ENCODE data around the gene DCDC1.
"Not testable (repeated sequence)": the region's sequence is repeated elsewhere in the genome, so short reads cannot be mapped to it uniquely, and the experiment has no call there.

Gene DCDC1

DNA sequence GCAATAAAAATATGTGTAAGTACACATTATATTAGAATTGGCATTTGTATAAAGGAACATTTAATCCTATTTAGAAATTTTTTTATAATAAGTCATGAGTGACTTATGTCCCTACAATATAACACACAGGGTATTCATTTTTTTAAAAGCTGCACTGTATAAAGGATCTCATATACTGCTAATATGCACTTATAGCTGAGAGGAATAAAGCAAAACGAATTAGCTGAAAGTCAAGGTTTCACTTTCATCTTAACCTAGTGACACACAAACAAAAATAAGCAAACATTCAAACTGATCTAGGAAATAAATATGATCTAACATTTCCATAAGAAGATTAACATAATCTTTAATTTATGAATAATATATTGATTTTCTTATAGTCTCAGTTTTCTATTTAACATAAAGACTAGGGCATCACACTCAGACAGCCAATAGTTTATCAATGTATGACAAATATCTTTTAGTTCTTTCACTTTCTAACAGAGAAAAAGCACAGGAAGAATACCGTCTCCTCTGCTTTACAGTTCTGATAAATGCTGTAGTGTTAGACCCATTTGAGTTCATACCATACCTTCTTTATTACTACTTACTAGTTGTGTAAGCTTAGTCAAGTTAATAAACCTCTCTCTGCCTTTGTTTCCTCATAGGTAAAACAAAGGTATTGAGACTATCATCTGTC, 42.9 kb downstream of the DCDC1 start:
- no peak for DNase-seq (ENCODE audit: low spot score)

- DNase-seq (ENCODE audit: low spot score) = no peak
Observed at GRCh38 chr11:31325160-31325559, 44.4 kb downstream of the DCDC1 start.

GRCh38 chr11:31323145-31323544, 46.4 kb downstream of the DCDC1 start:
- DNase-seq (ENCODE audit: low spot score) = no peak

DNA sequence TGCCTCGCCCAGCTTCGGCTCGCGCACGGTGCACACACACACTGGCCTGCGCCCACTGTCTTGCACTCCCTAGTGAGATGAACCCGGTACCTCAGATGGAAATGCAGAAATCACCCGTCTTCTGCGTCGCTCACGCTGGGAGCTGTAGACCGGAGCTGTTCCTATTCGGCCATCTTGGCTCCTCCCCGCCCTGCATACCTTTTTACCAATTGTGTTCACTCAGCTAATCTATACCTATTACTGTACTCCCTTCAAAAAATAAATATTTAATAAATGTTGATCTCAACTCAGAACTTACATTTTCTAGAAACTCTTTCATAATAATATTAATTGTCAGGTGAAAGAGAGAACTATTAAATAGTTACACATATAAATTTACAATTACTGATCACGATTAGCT, 48.0 kb downstream of the DCDC1 start:
- DNase-seq (ENCODE audit: low spot score) = not testable (repeated sequence)

- DNase-seq (ENCODE audit: low spot score) = no peak
Observed at GRCh38 chr11:31303644-31304180, 65.8 kb downstream of the DCDC1 start.

GRCh38 chr11:31301549-31302510, 67.7 kb downstream of the DCDC1 start:
- no peak for DNase-seq (ENCODE audit: low spot score)

GRCh38 chr11:31295308-31295707, 74.2 kb downstream of the DCDC1 start:
- DNase-seq (ENCODE audit: low spot score) = no peak

DNA sequence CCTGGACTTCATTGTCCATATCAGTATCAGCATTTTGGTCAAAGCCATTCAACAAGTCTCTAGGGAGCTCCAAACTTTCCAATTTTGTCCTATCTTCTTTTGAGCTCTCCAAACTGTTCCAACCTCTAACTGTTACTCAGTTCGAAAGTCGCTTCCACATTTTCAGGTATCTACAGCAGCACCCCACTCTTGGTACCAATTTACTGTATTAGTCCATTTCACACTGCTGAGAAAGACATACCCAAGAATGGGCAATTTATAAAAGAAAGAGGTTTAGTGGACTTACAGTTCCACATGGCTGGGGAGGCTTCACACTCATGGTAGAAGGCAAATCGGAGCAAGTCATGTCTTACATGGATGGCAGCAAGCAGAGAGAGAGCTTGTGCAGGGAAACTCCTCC, 96.0 kb downstream of the DCDC1 start:
- DNase-seq (ENCODE audit: low spot score) = not testable (repeated sequence)

DNA sequence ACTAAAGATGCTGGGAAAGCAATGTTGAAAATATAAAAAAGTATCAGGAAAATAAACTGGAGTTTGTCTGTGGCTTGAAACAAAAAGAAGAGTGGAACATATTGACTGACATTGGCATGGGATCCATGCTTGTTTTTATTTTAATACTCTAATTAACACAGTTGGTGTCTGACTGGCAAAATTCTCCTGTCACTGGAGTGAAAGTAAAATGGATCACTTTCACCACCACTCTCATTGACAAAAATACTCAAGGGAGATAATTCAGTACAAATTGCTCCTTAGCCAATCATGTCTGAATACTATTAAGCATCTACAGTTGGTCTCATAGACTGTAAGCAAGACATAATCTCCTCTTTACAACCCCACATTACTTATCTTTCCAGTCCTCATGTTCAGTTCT, 101.8 kb downstream of the DCDC1 start:
- DNase-seq (ENCODE audit: low spot score) = no peak

GRCh38 chr11:31264834-31265233, 104.7 kb downstream of the DCDC1 start:
- no peak for DNase-seq (ENCODE audit: low spot score)

DNA sequence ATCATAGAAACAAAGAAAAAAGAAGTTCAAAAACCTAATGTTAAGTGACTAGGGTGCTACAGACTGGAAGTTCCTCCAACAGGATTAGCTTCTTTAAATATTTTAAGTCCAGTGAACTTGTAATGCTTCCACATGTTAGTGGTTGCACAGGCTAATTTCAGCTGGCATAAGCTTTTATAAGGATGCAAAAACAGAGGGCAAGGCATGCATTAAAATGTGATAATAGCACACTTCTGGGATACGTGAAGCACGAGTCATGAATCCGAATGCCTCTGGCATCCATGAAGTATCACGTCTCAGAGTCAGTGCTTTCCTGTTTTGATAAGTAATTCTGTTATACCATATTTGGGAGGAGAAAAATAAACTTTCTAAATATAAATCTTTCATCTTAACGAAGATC, 106.8 kb downstream of the DCDC1 start:
- no peak for DNase-seq (ENCODE audit: low spot score)

GRCh38 chr11:31259797-31260196, 109.7 kb downstream of the DCDC1 start:
- DNase-seq (ENCODE audit: low spot score) = peak; percentile 16

DNA sequence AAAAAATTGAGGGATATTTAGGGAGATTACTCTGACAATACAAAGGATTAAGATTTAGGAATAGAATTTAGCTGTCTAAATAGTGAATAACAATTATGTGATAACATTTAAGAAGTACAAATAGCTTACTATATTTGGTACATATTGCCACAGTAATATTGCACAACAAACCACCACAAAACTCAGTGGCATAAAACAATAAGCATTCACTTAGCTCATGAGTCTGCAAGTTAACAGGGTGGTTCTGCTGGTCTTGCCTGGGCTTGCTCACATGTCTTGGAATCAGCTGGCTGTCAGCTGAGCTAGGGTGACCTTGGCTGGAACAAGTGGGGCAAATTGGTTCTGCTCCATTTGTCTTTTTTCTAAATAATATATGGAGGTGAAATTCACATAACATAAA, 115.1 kb downstream of the DCDC1 start:
- no peak for DNase-seq (ENCODE audit: low spot score)

DNA sequence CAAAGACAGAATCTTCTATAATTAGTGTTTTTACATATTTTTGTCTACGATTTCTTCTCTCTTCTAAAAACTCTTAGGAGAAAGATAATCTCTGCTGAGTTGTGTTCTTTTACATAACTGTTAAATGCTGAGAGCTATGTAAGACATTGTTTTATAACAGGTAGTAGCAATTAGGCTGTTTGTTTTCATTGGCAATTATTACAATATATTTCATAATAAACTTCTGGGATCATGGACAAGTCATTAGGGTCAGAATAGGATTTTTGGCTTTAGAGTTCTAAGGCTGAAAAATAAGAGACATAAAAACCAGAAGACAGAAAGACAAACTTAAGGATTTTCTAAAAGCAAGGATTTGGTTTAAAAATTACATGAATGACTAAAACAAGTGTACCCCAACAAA, 120.8 kb downstream of the DCDC1 start:
- DNase-seq (ENCODE audit: low spot score) = no peak

DNA sequence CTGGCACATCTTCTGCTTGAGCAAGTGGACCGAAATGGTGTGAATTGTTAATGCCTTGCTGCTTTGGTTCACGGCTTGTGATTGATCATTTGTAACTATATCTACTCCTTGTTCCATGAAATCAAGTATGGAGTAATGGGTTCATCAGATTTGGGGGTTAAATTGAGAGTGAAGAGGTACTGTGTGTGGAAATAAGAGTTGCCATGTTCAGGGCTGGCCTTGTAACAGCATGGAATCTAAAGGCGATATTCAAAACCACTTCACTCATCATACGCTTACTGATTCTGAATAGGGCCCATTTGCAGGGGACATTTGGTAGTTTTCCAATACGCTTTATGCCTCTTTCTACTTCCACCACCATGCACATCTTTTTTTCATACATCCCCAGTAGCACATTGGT, 122.2 kb downstream of the DCDC1 start:
- no peak for DNase-seq (ENCODE audit: low spot score)

- DNase-seq (ENCODE audit: low spot score) = no peak
Observed at GRCh38 chr11:31246451-31247165, 122.9 kb downstream of the DCDC1 start.

GRCh38 chr11:31243706-31244105, 125.8 kb downstream of the DCDC1 start:
- DNase-seq (ENCODE audit: low spot score) = no peak

- peak; percentile 71 for DNase-seq (ENCODE audit: low spot score)
Observed at GRCh38 chr11:31240340-31240904, 129.1 kb downstream of the DCDC1 start.

DNA sequence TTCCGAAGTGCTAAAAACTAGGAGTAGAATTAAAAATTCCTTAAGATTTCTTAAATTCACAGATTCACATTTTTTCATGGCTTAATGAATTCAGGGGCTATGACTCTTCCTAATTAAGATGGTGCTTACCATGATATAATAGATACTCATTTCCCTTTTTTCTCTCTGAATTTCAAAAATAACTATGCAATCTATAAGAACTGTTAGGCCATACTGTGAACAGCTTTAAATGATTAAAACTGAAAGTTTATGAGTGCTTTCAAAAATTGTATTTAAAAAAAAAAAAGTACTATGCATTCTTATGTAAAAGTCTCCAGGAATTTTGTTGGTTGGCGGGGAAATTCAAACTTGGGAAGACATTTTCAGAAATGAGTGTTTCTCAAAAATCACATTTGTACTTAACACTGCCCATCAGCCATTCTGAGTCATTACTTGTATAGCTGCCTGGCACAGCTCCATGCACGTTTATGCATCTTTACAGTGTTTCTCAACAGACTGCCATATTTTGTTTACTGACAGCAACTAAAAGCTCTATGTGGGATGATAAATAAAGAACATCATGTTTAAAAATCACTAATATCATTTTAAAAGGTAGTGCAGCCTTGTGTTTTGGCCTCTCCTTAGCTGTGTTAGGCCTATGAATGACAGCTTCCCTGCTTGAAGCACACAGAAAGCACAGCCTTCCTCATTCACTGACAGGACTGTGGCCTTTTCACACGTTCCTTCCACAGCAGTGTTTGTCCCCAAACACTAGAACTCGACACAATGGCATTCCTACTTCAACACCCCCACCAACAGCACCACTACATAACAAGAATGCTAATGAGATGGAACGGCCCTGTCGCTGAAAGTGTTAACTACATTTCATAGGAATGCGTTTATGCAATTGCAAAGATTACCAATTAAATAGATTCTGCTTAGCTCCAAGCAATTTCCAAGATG, 131.4 kb downstream of the DCDC1 start:
- no peak for DNase-seq (ENCODE audit: low spot score)

- peak; percentile 27 for DNase-seq (ENCODE audit: low spot score)
Observed at GRCh38 chr11:31236143-31236542, 133.4 kb downstream of the DCDC1 start.

DNA sequence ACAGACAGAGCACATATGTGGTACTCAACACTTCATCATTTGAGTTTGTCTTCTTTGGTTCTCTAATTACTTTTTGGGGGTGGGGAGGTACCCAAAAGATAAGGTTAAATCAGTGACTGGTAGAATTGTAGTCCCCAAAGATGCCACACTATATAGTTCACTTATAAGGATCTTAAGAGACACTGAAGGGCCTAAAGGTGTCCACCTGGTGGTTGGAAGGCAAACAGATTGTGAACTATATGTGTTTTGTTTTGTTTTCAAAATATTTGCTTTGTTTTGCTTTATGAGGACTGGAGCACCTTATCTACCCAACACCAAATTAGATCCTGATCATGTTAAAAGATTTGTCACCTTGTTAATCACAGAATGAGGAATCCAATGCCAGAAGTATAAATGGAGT, 136.1 kb downstream of the DCDC1 start:
- DNase-seq (ENCODE audit: low spot score) = no peak
